HepG2 (cell line): ENCODE data around the gene P2RY6. TPM values are rescaled to one million over a fixed set of nuclear protein-coding genes. Genes with fewer than 3 reads are reported as not detected.

Experiments used
- AGO2 ChIP-seq: fragments of 200-400 bp; formaldehyde crosslinking; optimal IDR thresholded peaks from 2 replicates; pipeline ENCODE3; 2017; ENCODE audit warnings: mild to moderate bottlenecking, low read depth, low read length, moderate library complexity
- CSRNP2 ChIP-seq: sonication (generic); formaldehyde crosslinking; conservative IDR thresholded peaks from 2 replicates; pipeline ENCODE4 v1.8.0; 2022; ENCODE audit warnings: low read depth, missing genetic modification reagents
- ESRRA ChIP-seq: sonication (generic); formaldehyde crosslinking; IDR thresholded peaks from 2 replicates; pipeline ENCODE4 v1.5.1; 2020; ENCODE audit warnings: mild to moderate bottlenecking, low read depth, missing genetic modification reagents
- FOXA1 ChIP-seq, 2 experiments: fragments of 450-650 bp in 1 of 2; sonication (generic) in 1 of 2; formaldehyde crosslinking in 1 of 2; IDR thresholded peaks; 2 replicates each; pipeline versions ENCODE4 v1.4.0 to v1.6.1; 2016 to 2020; ENCODE audit warnings: missing genetic modification reagents in 1 of 2
- GMEB1 ChIP-seq: sonication (generic); formaldehyde crosslinking; IDR thresholded peaks from 2 replicates; pipeline ENCODE4 v1.5.1; 2020; ENCODE audit warnings: missing genetic modification reagents, mild to moderate bottlenecking, borderline replicate concordance
- GZF1 ChIP-seq: sonication (generic); formaldehyde crosslinking; IDR thresholded peaks from 2 replicates; pipeline ENCODE4 v1.5.1; 2020; ENCODE audit warnings: mild to moderate bottlenecking, missing genetic modification reagents
- HCFC1 ChIP-seq: fragments of 150-350 bp; IDR thresholded peaks from 2 replicates; pipeline ENCODE4 v1.6.1; 2014; ENCODE audit warnings: low read depth, low read length
- KMT2A ChIP-seq: sonication (generic); formaldehyde crosslinking; IDR thresholded peaks from 2 replicates; pipeline ENCODE4 v1.4.0; 2020; ENCODE audit warnings: missing genetic modification reagents
- MIXL1 ChIP-seq: IDR thresholded peaks from 2 replicates; pipeline ENCODE4 v1.6.1; 2016
- NR2C2 ChIP-seq: sonication (generic); formaldehyde crosslinking; IDR thresholded peaks from 2 replicates; pipeline ENCODE4 v1.4.0; 2020; ENCODE audit warnings: missing genetic modification reagents, mild to moderate bottlenecking, moderate library complexity, borderline replicate concordance
- NR2F2 ChIP-seq: IDR thresholded peaks from 2 replicates; pipeline ENCODE4 v1.6.1; 2012; ENCODE audit warnings: low read depth, inconsistent platforms, borderline replicate concordance
- POLR2A ChIP-seq, 2 experiments: IDR thresholded peaks; 2 replicates each; pipeline ENCODE4 v1.6.1; 2011; ENCODE audit warnings: low read depth in 2 of 2, low read length in 2 of 2, mild to moderate bottlenecking in 1 of 2, moderate library complexity in 1 of 2; ENCODE audit not compliant: insufficient read depth in 1 of 2
- REXO4 ChIP-seq: sonication (generic); formaldehyde crosslinking; IDR thresholded peaks from 2 replicates; pipeline ENCODE4 v1.8.0; 2022; ENCODE audit warnings: missing genetic modification reagents, mild to moderate bottlenecking, borderline replicate concordance
- RORA ChIP-seq: sonication (generic); formaldehyde crosslinking; IDR thresholded peaks from 2 replicates; pipeline ENCODE4 v1.5.0; 2020; ENCODE audit warnings: mild to moderate bottlenecking, missing genetic modification reagents, moderate library complexity
- TFDP2 ChIP-seq: sonication (generic); formaldehyde crosslinking; IDR thresholded peaks from 2 replicates; pipeline ENCODE4 v1.4.0; 2020; ENCODE audit warnings: missing genetic modification reagents
- ZBTB43 ChIP-seq: sonication (generic); formaldehyde crosslinking; conservative IDR thresholded peaks from 2 replicates; pipeline ENCODE4 v1.4.0; 2020; ENCODE audit warnings: missing genetic modification reagents
- ZNF160 ChIP-seq: sonication (generic); formaldehyde crosslinking; IDR thresholded peaks from 2 replicates; pipeline ENCODE4 v1.8.0; 2022; ENCODE audit warnings: mild to moderate bottlenecking, inconsistent platforms, missing genetic modification reagents
- ZNF224 ChIP-seq: sonication (generic); formaldehyde crosslinking; IDR thresholded peaks from 2 replicates; pipeline ENCODE4 v1.5.0; 2020; ENCODE audit warnings: mild to moderate bottlenecking, missing genetic modification reagents
- ZNF225 ChIP-seq: sonication (generic); formaldehyde crosslinking; IDR thresholded peaks from 2 replicates; pipeline ENCODE4 v1.4.0; 2020; ENCODE audit warnings: mild to moderate bottlenecking, missing genetic modification reagents
- ZNF33A ChIP-seq: sonication (generic); formaldehyde crosslinking; IDR thresholded peaks from 2 replicates; pipeline ENCODE4 v1.5.1; 2020; ENCODE audit warnings: missing genetic modification reagents, mild to moderate bottlenecking, moderate library complexity, borderline replicate concordance
- ZNF513 ChIP-seq: sonication (generic); formaldehyde crosslinking; conservative IDR thresholded peaks from 2 replicates; pipeline ENCODE4 v1.5.0; 2020; ENCODE audit warnings: missing genetic modification reagents
- ZSCAN29 ChIP-seq: sonication (generic); formaldehyde crosslinking; conservative IDR thresholded peaks from 2 replicates; pipeline ENCODE4 v1.4.0; 2020; ENCODE audit warnings: mild to moderate bottlenecking, missing genetic modification reagents
- polyA plus RNA-seq, 8 experiments: library from polyadenylated mRNA; depleted of rRNA in 3 of 8; stranded (reverse) in 7 of 8; unstranded in 1 of 8; fragments of >200 nt; fragmentation: Illumina TruSeq in 4 of 8; extraction: Trizol in 4 of 8; gene quantifications; 2 replicates each; pipeline versions ENCODE4 v1.2.1 to v1.2.3, GENCODE V29; 2011 to 2016; ENCODE audit warnings: low read depth in 4 of 8, missing spikeins in 1 of 8, mixed read lengths in 1 of 8; ENCODE audit not compliant: insufficient read depth in 1 of 8
- total RNA-seq, 5 experiments: library from RNA; depleted of rRNA; stranded (reverse); fragments of >200 nt; fragmentation: Illumina TruSeq; extraction: Trizol; gene quantifications; 2 replicates each; pipeline ENCODE4 v1.2.3, GENCODE V29; 2016; ENCODE audit warnings: low read depth in 1 of 5

Gene P2RY6
- total and polyA plus RNA-seq, 2 of the 13 experiments (the other 11 are each of a cell fraction or from before 2014, with no cell fraction given) = 0.09 to 0.29 TPM

- TF ChIP-seq CSRNP2 (CRISPR knock-in tag) = no peak
- TF ChIP-seq TFDP2 (CRISPR knock-in tag) = peak; percentile 17; the same call in 1 of the 2 replicates
- no peak; the same call in 1 of the 2 replicates for TF ChIP-seq NR2F2
- no peak for TF ChIP-seq ZNF513 (CRISPR knock-in tag)
- TF ChIP-seq MIXL1 (CRISPR knock-in tag) = peak; percentile 48; the same call in 1 of the 2 replicates
- TF ChIP-seq REXO4 (CRISPR knock-in tag) = no peak
- 0 out of 2 replicates have a peak, but pooled peaks have one; percentile 29 for TF ChIP-seq KMT2A (CRISPR knock-in tag)
- no peak for TF ChIP-seq HCFC1
- TF ChIP-seq ZSCAN29 (CRISPR knock-in tag) = no peak
- TF ChIP-seq ZBTB43 = no peak
- TF ChIP-seq ESRRA (CRISPR knock-in tag) = no peak
- TF ChIP-seq FOXA1 (IDR thresholded peaks at IDR 0.05) = no peak
- TF ChIP-seq FOXA1 (CRISPR knock-in tag; IDR thresholded peaks at IDR 0.05) = peak; percentile 72; the same call in 1 of the 2 replicates
- no peak for TF ChIP-seq ZNF225
- TF ChIP-seq NR2C2 (CRISPR knock-in tag) = peak; percentile 29; the same call in 1 of the 2 replicates
- TF ChIP-seq ZNF160 (CRISPR knock-in tag) = no peak
- TF ChIP-seq ZNF224 = no peak
- TF ChIP-seq RORA = no peak
- no peak; the same call in 1 of the 2 replicates for TF ChIP-seq GMEB1 (CRISPR knock-in tag)
- no peak for TF ChIP-seq GZF1 (CRISPR knock-in tag)
- TF ChIP-seq AGO2 = no peak
- TF ChIP-seq ZNF33A (CRISPR knock-in tag) = no peak
- TF ChIP-seq POLR2A (IDR thresholded peaks at IDR 0.05; ENCODE audit: insufficient read depth in 1 of 2, low read depth in 2 of 2, low read length in 2 of 2) = 0 out of 4 replicates have a peak, but pooled peaks of 1 of the 2 experiments have one; percentile 37
Observed at GRCh38 chr11:73314117-73314961, 42.2 kb downstream of the P2RY6 start (continued).
